Left kidney (tissue), 8 donors: ENCODE data around the gene CD244. TPM values are rescaled to one million over a fixed set of nuclear protein-coding genes. Genes with fewer than 3 reads are reported as not detected.
"Not testable (repeated sequence)": the region's sequence is repeated elsewhere in the genome, so short reads cannot be mapped to it uniquely, and the experiment has no call there.

ENCODE experiments used
- DNase-seq: peaks from one replicate; pipeline ENCODE4 v3.0.0-alpha.2; 2013
- long read RNA-seq, 8 donors: transcript quantifications; one replicate each; lab custom pipeline, GENCODE V29; 2026
- polyA plus RNA-seq: library from polyadenylated mRNA; unstranded; fragments of 120-200 nt; gene quantifications from one replicate; pipeline ENCODE4 v1.2.1, GENCODE V29; 2013; ENCODE audit not compliant: insufficient read length

Gene CD244, protein sequence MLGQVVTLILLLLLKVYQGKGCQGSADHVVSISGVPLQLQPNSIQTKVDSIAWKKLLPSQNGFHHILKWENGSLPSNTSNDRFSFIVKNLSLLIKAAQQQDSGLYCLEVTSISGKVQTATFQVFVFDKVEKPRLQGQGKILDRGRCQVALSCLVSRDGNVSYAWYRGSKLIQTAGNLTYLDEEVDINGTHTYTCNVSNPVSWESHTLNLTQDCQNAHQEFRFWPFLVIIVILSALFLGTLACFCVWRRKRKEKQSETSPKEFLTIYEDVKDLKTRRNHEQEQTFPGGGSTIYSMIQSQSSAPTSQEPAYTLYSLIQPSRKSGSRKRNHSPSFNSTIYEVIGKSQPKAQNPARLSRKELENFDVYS
- 0.15 TPM for polyA plus RNA-seq
- long read RNA-seq, donor 1: 0 reads
- long read RNA-seq, donor 2: 0 reads
- long read RNA-seq, donor 3: 0 reads
- long read RNA-seq, donor 4: 0 reads
- long read RNA-seq, donor 5: 0 reads
- long read RNA-seq, donor 6: 0 reads
- long read RNA-seq, donor 7: 0 reads
- long read RNA-seq, donor 8: 0 reads

- DNase-seq: no peak
Measured at GRCh38 chr1:160862203-160863060, at the start of gene CD244. TSS of gene CD244 (minus strand) at chr1:160862887. CDS start at chr1:160862677, 210 bp downstream.

GRCh38 chr1:160911925-160912324 is 49.2 kb upstream of the CD244 start:
- no peak for DNase-seq

DNA sequence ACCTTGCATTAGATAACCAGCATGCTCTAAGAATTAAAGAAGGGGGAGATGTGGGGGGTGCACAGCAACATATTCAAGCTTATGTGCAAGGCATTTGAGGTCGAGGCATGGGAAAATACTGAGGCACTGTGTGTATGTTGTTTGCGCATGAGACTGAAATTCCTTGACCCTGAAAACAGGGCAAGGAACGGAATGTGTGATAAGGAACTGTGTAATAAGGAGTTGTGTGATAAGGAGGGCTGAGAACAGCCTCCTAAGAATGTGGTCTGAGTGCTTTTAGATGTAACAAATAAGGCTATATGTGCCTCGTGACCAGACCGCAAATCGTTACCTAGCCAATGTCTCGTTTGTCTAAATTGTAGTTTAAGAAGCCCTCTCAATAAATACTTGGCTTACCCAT is 48.8 kb upstream of the CD244 start:
- DNase-seq: no peak

GRCh38 chr1:160910170-160910750 is 47.6 kb upstream of the CD244 start:
- DNase-seq: no peak

GRCh38 chr1:160907976-160908375 is 45.3 kb upstream of the CD244 start:
- no peak for DNase-seq

- no peak for DNase-seq
Measured at GRCh38 chr1:160905617-160905989, 42.9 kb upstream of the CD244 start.

- no peak for DNase-seq
Measured at GRCh38 chr1:160904783-160905616, 42.3 kb upstream of the CD244 start.

GRCh38 chr1:160902251-160902650 is 39.6 kb upstream of the CD244 start:
- DNase-seq: not testable (repeated sequence)

GRCh38 chr1:160901768-160902167 is 39.1 kb upstream of the CD244 start:
- DNase-seq: no peak

- DNase-seq: not testable (repeated sequence)
Measured at GRCh38 chr1:160900683-160901082, 38.0 kb upstream of the CD244 start.

DNA sequence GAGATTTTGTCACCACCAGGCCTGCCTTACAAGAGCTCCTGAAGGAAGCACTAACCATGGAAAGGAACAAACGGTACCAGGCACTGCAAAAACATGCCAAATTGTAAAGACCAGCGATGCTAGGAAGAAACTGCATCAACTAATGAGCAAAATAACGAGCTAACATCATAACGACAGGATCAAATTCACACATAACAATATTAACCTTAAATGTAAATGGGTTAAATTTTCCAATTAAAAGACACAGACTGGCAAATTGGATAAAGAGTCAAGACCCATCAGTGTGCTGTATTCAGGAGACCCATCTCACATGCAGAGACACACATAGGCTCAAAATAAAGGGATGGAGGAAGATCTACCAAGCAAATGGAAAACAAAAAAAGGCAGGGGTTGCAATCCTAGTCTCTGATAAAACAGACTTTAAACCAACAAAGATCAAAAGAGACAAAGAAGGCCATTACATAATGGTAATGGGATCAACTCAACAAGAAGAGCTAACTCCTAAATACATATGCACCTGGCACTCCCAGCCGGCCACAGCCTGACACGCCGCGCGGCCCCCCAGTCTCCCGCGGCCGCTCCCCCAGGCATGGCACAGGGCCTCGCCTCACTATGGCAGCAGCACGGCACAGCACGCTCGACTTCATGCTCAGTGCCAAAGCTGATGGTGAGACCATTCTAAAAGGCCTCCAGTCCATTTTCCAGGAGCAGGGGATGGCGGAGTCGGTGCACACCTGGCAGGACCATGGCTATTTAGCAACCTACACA is 31.9 kb upstream of the CD244 start:
- DNase-seq: not testable (repeated sequence)

GRCh38 chr1:160891474-160891873 is 28.8 kb upstream of the CD244 start:
- no peak for DNase-seq

- no peak for DNase-seq
Measured at GRCh38 chr1:160888926-160889325, 26.2 kb upstream of the CD244 start.

DNA sequence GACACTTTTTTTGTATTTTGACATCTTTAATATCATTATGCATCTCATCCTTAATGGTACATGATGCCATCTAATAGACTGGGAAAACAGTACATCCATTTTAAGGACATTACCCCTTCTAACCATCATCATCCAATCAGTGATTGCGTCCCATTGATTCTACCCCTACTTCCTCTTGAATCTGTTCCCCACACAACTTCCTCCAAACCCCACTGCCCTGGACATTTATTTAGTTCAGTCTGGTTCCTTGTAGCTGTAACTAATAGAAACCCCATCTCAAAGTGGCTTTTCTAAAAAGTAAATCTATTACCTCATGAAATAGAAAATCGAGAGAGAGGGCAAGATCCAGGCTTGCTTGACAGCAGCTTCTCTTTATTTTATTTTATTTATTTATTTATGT is 24.4 kb upstream of the CD244 start:
- DNase-seq: no peak

GRCh38 chr1:160885042-160885441 is 22.4 kb upstream of the CD244 start, which contains the start of gene ITLN1:
TSS of gene ITLN1 (minus strand) at chr1:160885180. CDS start at chr1:160884877, 303 bp downstream.
- no peak for DNase-seq

GRCh38 chr1:160884579-160884978 is 21.9 kb upstream of the CD244 start:
- no peak for DNase-seq

- no peak for DNase-seq
Measured at GRCh38 chr1:160883581-160884513, 21.2 kb upstream of the CD244 start.

DNA sequence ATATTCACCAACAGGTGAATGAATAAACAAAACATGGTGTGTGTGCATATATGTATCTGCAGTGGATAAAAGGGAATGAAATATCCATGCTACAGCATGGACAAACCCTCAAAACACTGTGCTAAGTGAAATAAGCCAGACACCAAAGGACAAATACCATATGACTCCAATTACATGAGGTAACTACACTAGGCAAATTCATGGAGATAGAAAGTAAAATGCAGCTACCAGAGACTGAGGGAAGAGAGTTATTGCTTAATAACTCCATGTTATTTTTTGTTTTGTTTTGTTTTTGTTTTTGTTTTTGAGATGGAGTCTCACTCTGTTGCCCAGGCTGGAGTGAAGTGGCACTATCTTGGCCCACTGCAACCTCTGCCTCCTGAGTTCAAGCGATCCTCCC is 19.9 kb upstream of the CD244 start:
- no peak for DNase-seq

GRCh38 chr1:160881264-160881663 is 18.6 kb upstream of the CD244 start:
- not testable (repeated sequence) for DNase-seq
